ENCODE measurements around the gene CARD14. TPM values are rescaled to one million over a fixed set of nuclear protein-coding genes. Genes with fewer than 3 reads are reported as not detected.

The CARD14 gene
- polyA plus RNA-seq, 3 donors = 0.11 to 0.27 (median 0.16) TPM

DNA sequence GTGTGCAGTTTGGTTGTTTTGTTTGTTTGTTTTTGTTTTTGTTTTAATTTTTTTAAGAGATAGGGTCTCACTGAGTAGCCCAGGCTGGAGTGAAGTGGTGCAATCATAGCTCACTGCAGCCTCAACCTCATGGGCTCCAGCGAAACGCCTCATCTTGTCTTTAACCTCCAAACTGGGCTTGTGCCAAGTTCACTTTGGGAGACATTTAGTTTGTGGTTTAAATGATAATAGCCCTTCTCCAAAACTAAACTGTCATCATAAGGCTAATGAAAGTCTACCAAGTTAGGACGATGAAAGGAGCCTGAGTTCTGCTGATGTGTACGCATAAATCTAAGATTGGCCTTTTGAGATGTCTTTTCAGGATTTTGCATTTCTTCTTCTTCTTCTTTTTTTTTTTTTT lies 6.5 kb upstream of the CARD14 start:
- H3K9ac ChIP-seq (ENCODE audit: insufficient read depth, low read length, poor library complexity, severe bottlenecking) = no peak overlapping the region
- no CpG with 5 or more reads among the region's 4 CpGs for WGBS (ENCODE audit: insufficient coverage)
- no peaks in the 10 kb centered on the region for H4K20me1 ChIP-seq (ENCODE audit: insufficient read depth, low read length)
- H3K4me3 Mint-ChIP-seq = no peak overlapping the region
- H3K9me3 Mint-ChIP-seq = peaks cover 0 to 1% (median 0%) of the 10 kb centered on the region in 7 donors
- no peaks in the 10 kb centered on the region for H3K4me1 ChIP-seq (ENCODE audit: control insufficient read depth in 1 of 2, insufficient read depth in 2 of 2, low read length in 2 of 2)
- H3K36me3 Mint-ChIP-seq = no peaks in the 10 kb centered on the region
- peaks cover 10 to 23% (median 16%) of the 10 kb centered on the region in 3 donors for H3K27me3 Mint-ChIP-seq (ENCODE audit: low read depth in 3 of 3)
- intact Hi-C loops (cut with micrococcal nuclease) = no loop called here
- no peaks in the 10 kb centered on the region for H3K79me2 ChIP-seq (ENCODE audit: insufficient read depth, low read length)
- H3K4me3 ChIP-seq (replicated peaks in 1 of 3; ENCODE audit: low read depth in 2 of 3, low read length in 3 of 3) = no peak overlapping the region
- H3K4me2 ChIP-seq (replicated peaks; ENCODE audit: extremely low read depth, low read length, poor library complexity, severe bottlenecking) = no peak overlapping the region
- no peaks in the 10 kb centered on the region for H3K36me3 ChIP-seq (replicated peaks in 1 of 2; ENCODE audit: control insufficient read depth in 1 of 2, insufficient read depth in 2 of 2, low read length in 2 of 2)
- H3K27ac ChIP-seq (ENCODE audit: low read depth in 1 of 2, low read length in 2 of 2) = no peak overlapping the region
- H3K27me3 ChIP-seq (ENCODE audit: control insufficient read depth in 2 of 2, insufficient read depth in 2 of 2, low read length in 2 of 2) = no peaks in the 10 kb centered on the region
- H3K9me3 ChIP-seq (replicated peaks in 1 of 2; ENCODE audit: control insufficient read depth in 1 of 2, insufficient read depth in 1 of 2, low read length in 2 of 2) = no peaks in the 10 kb centered on the region
- no peak overlapping the region for H2AFZ ChIP-seq (ENCODE audit: insufficient read depth, low read depth, low read length, poor library complexity, severe bottlenecking)
- no peak overlapping the region for H3K27ac Mint-ChIP-seq
- DNase-seq = no peak
- no peaks in the 10 kb centered on the region for H3K4me1 Mint-ChIP-seq
- no peak for TF ChIP-seq CTCF (IDR thresholded peaks at IDR 0.05)

GRCh38 chr17:80164185-80164584 lies 5.6 kb upstream of the CARD14 start:
- peaks cover 10 to 23% (median 16%) of the 10 kb centered on the region in 3 donors for H3K27me3 Mint-ChIP-seq (ENCODE audit: low read depth in 3 of 3)
- peaks cover 0 to 3% (median 0%) of the 10 kb centered on the region in 7 donors for H3K9me3 Mint-ChIP-seq
- H3K27ac Mint-ChIP-seq = no peak overlapping the region
- Histone ChIP-seq H3K36me3 (replicated peaks in 1 of 2; ENCODE audit: control insufficient read depth in 1 of 2, insufficient read depth in 2 of 2, low read length in 2 of 2) (no peaks in the 10 kb centered on the region), H3K79me2 (ENCODE audit: insufficient read depth, low read length) (no peaks in the 10 kb centered on the region), H3K9ac (ENCODE audit: insufficient read depth, low read length, poor library complexity, severe bottlenecking) (no peak overlapping the region), H4K20me1 (ENCODE audit: insufficient read depth, low read length) (no peaks in the 10 kb centered on the region), H3K4me3 (replicated peaks in 1 of 3; ENCODE audit: low read depth in 2 of 3, low read length in 3 of 3) (no peak overlapping the region), H3K4me1 (ENCODE audit: control insufficient read depth in 1 of 2, insufficient read depth in 2 of 2, low read length in 2 of 2) (no peaks in the 10 kb centered on the region), H2AFZ (ENCODE audit: insufficient read depth, low read depth, low read length, poor library complexity, severe bottlenecking) (no peak overlapping the region), H3K27ac (ENCODE audit: low read depth in 1 of 2, low read length in 2 of 2) (no peak overlapping the region), H3K27me3 (ENCODE audit: control insufficient read depth in 2 of 2, insufficient read depth in 2 of 2, low read length in 2 of 2) (no peaks in the 10 kb centered on the region), H3K4me2 (replicated peaks; ENCODE audit: extremely low read depth, low read length, poor library complexity, severe bottlenecking) (no peak overlapping the region), H3K9me3 (replicated peaks in 1 of 2; ENCODE audit: control insufficient read depth in 1 of 2, insufficient read depth in 1 of 2, low read length in 2 of 2) (no peaks in the 10 kb centered on the region)
- TF ChIP-seq CTCF (IDR thresholded peaks at IDR 0.05) = no peak
- no peaks in the 10 kb centered on the region for H3K36me3 Mint-ChIP-seq
- DNase-seq = no peak
- 92% methylated on average over 7 of the region's 11 CpGs for WGBS (ENCODE audit: insufficient coverage)
- intact Hi-C loops (cut with micrococcal nuclease) = no loop called here
- H3K4me3 Mint-ChIP-seq = no peak overlapping the region
- H3K4me1 Mint-ChIP-seq = no peaks in the 10 kb centered on the region
